ENCODE measurements around the gene EIF3D. TPM values are rescaled to one million over a fixed set of nuclear protein-coding genes. Genes with fewer than 3 reads are reported as not detected.
A peak's percentile ranks its signal among the peaks of the same experiment; 100 is the strongest.

The EIF3D gene
- total and polyA plus RNA-seq, 2 of the 13 experiments (the other 11 are each of a cell fraction or from before 2014, with no cell fraction given), result 118 to 274 TPM

DNA sequence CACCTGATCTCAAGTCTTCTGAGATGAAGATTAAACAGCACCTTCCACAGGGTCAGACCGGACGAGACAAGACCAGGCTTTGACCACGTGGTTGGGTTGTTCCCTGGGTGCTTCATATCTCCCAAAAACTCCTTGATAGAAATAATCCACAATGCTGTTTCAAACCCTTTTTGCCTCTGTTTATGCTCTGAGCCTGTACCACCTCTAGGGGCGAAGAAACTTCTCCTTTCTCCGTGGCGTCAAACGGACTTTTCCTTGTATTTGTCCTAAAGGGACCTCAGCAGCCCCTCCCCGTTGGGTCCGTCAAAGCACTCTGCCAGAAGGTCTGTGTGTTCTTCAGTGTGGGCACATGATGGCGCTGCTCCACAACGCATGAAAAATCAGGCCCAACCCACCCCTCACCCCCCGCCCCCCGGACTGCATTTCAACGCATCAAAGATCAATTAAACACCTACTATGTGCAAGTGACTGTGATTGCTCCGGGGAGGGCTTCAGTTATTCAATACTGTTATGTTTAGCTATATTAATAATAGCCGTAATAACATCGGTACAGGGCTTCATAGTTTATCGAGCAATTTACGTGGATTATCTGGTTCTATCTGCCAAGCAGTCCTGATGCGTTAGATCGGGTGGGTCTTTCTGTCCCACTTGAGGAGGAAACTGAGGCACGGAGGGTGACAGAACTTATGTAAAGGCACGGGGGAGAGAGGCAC is 17.3 kb upstream of the EIF3D start (continued):
- TF ChIP-seq FOXK1 (CRISPR knock-in tag; IDR thresholded peaks at IDR 0.05; ENCODE audit: borderline replicate concordance, low read depth), result no peak
- peak; percentile 70 for TF ChIP-seq STAG1 (CRISPR knock-in tag; IDR thresholded peaks at IDR 0.05)
- no peak for TF ChIP-seq ZBTB10 (CRISPR knock-in tag; IDR thresholded peaks at IDR 0.05; ENCODE audit: borderline replicate concordance)
- TF ChIP-seq, protein P1, sequence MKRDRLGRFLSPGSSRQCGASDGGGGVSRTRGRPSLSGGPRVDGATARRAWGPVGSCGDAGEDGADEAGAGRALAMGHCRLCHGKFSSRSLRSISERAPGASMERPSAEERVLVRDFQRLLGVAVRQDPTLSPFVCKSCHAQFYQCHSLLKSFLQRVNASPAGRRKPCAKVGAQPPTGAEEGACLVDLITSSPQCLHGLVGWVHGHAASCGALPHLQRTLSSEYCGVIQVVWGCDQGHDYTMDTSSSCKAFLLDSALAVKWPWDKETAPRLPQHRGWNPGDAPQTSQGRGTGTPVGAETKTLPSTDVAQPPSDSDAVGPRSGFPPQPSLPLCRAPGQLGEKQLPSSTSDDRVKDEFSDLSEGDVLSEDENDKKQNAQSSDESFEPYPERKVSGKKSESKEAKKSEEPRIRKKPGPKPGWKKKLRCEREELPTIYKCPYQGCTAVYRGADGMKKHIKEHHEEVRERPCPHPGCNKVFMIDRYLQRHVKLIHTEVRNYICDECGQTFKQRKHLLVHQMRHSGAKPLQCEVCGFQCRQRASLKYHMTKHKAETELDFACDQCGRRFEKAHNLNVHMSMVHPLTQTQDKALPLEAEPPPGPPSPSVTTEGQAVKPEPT (CRISPR knock-in tag; IDR thresholded peaks at IDR 0.05; ENCODE audit: low read depth), result no peak
- no peak for TF ChIP-seq KDM5B (CRISPR knock-in tag; IDR thresholded peaks at IDR 0.05; ENCODE audit: borderline replicate concordance)
- TF ChIP-seq CTCF (CRISPR knock-in tag; IDR thresholded peaks at IDR 0.05), result peak; percentile 71
- TF ChIP-seq ELF1 (CRISPR knock-in tag; IDR thresholded peaks at IDR 0.05), result no peak
- TF ChIP-seq HMG20A (CRISPR knock-in tag; IDR thresholded peaks at IDR 0.05; ENCODE audit: borderline replicate concordance), result no peak
- TF ChIP-seq, protein P2, sequence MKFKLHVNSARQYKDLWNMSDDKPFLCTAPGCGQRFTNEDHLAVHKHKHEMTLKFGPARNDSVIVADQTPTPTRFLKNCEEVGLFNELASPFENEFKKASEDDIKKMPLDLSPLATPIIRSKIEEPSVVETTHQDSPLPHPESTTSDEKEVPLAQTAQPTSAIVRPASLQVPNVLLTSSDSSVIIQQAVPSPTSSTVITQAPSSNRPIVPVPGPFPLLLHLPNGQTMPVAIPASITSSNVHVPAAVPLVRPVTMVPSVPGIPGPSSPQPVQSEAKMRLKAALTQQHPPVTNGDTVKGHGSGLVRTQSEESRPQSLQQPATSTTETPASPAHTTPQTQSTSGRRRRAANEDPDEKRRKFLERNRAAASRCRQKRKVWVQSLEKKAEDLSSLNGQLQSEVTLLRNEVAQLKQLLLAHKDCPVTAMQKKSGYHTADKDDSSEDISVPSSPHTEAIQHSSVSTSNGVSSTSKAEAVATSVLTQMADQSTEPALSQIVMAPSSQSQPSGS (CRISPR knock-in tag; IDR thresholded peaks at IDR 0.05), result no peak
- no peak for TF ChIP-seq SRY (CRISPR knock-in tag; IDR thresholded peaks at IDR 0.05)
- no peak for TF ChIP-seq NCOA1 (CRISPR knock-in tag; IDR thresholded peaks at IDR 0.05)
- TF ChIP-seq DNMT3B (CRISPR knock-in tag; conservative IDR thresholded peaks at IDR 0.05), result no peak
- TF ChIP-seq SMC3 (IDR thresholded peaks at IDR 0.05; ENCODE audit: low read length), result peak; percentile 41; the same call in 1 of the 2 replicates
- no peak for TF ChIP-seq U2AF2 (IDR thresholded peaks at IDR 0.05; ENCODE audit: low read depth, low read length)
- no peak for TF ChIP-seq ZNF331 (CRISPR knock-in tag; IDR thresholded peaks at IDR 0.05)
- TF ChIP-seq HOXA9 (CRISPR knock-in tag; IDR thresholded peaks at IDR 0.05; ENCODE audit: borderline replicate concordance), result no peak
- TF ChIP-seq NFIB (CRISPR knock-in tag; IDR thresholded peaks at IDR 0.05; ENCODE audit: borderline replicate concordance), result no peak
- no peak for TF ChIP-seq ARNTL (CRISPR knock-in tag; IDR thresholded peaks at IDR 0.05)
- TF ChIP-seq RAD21 (CRISPR knock-in tag; IDR thresholded peaks at IDR 0.05), result no peak
- TF ChIP-seq, protein P3, sequence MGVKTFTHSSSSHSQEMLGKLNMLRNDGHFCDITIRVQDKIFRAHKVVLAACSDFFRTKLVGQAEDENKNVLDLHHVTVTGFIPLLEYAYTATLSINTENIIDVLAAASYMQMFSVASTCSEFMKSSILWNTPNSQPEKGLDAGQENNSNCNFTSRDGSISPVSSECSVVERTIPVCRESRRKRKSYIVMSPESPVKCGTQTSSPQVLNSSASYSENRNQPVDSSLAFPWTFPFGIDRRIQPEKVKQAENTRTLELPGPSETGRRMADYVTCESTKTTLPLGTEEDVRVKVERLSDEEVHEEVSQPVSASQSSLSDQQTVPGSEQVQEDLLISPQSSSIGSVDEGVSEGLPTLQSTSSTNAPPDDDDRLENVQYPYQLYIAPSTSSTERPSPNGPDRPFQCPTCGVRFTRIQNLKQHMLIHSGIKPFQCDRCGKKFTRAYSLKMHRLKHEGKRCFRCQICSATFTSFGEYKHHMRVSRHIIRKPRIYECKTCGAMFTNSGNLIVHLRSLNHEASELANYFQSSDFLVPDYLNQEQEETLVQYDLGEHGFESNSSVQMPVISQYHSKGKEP (CRISPR knock-in tag; IDR thresholded peaks at IDR 0.05), result no peak
- TF ChIP-seq ZFY (CRISPR knock-in tag; IDR thresholded peaks at IDR 0.05), result no peak
